B cell (primary cell): Measurements from ENCODE around the gene TRIM31. TPM values are rescaled to one million over a fixed set of nuclear protein-coding genes. Genes with fewer than 3 reads are reported as not detected.

Experiments used
- ATAC-seq: fragments of 200-7000 bp; cut with Tn5 transposase; one replicate; pipeline ENCODE4 v1.10.0; 2021; ENCODE audit warnings: low read depth, mild to moderate bottlenecking, moderate number of reproducible peaks, moderate library complexity
- CTCF ChIA-PET: fragments of 350-600 bp; sonication (Branson Sonifier 250); formaldehyde crosslinking; loops from one replicate; lab custom pipeline; 2021; ENCODE audit warnings: antibody characterized with exemption, inconsistent platforms; lab: Charles Lee
- POLR2A ChIA-PET: fragments of 350-600 bp; sonication (Branson Sonifier 250); formaldehyde crosslinking; loops from one replicate; lab custom pipeline; 2021; ENCODE audit warnings: antibody characterized with exemption; lab: Charles Lee
- DNase-seq: peaks from one replicate; pipeline ENCODE4 v3.0.0; 2013
- H2AFZ ChIP-seq: 2 replicates; pipeline ENCODE4 v1.6.1; 2012; ENCODE audit warnings: mild to moderate bottlenecking, low read depth, low read length; ENCODE audit not compliant: insufficient read depth, poor library complexity, severe bottlenecking
- H3K27ac ChIP-seq, 2 donors: 1 replicate in 1 of 2; 2 replicates in 1 of 2; pipeline ENCODE4 v1.5.1; 2012 to 2013; ENCODE audit warnings: low read length in 2 of 2, mild to moderate bottlenecking in 2 of 2, moderate library complexity in 1 of 2
- H3K27me3 ChIP-seq, 4 experiments: fragments of 200-600 bp in 1 of 4; sonication (generic) in 1 of 4; replicated peaks in 1 of 4; 1 replicate in 2 of 4; 2 replicates in 2 of 4; pipeline versions ENCODE4 v1.6.1 to v1.7.0; 2013 to 2016; ENCODE audit warnings: low read length in 3 of 4, mild to moderate bottlenecking in 2 of 4, mixed read lengths in 1 of 4, moderate library complexity in 1 of 4; ENCODE audit not compliant: insufficient read depth in 4 of 4, control insufficient read depth in 3 of 4; ENCODE audit errors: control extremely low read depth in 1 of 4
- H3K36me3 ChIP-seq, 2 experiments: replicated peaks in 1 of 2; 1 replicate in 1 of 2; 2 replicates in 1 of 2; pipeline versions ENCODE4 v1.6.1 to v1.7.1; 2013; ENCODE audit warnings: low read length in 1 of 2; ENCODE audit not compliant: insufficient read depth in 2 of 2, control insufficient read depth in 1 of 2; ENCODE audit errors: control extremely low read depth in 1 of 2, extremely low read depth in 1 of 2
- H3K4me1 ChIP-seq, 2 donors: fragments of 200-600 bp in 1 of 2; sonication (generic) in 1 of 2; 1 replicate in 1 of 2; 2 replicates in 1 of 2; pipeline versions ENCODE4 v1.5.1 to v1.6.1; 2013 to 2017; ENCODE audit warnings: low read length in 2 of 2; ENCODE audit not compliant: control insufficient read depth in 2 of 2, insufficient read depth in 2 of 2
- H3K4me2 ChIP-seq: replicated peaks from 2 replicates; pipeline ENCODE3; 2012; ENCODE audit warnings: mild to moderate bottlenecking, low read depth, low read length; ENCODE audit not compliant: poor library complexity, severe bottlenecking
- H3K4me3 ChIP-seq, 5 experiments: fragments of 200-600 bp in 1 of 5; sonication (generic) in 1 of 5; 1 replicate in 3 of 5; 2 replicates in 2 of 5; pipeline versions ENCODE4 v1.5.1 to v1.7.0; 2011 to 2016; ENCODE audit warnings: low read length in 4 of 5, mild to moderate bottlenecking in 4 of 5, low read depth in 2 of 5, control low read depth in 1 of 5, moderate library complexity in 1 of 5; ENCODE audit not compliant: insufficient read depth in 1 of 5; ENCODE audit errors: control extremely low read depth in 1 of 5, extremely low read depth in 1 of 5
- H3K79me2 ChIP-seq: fragments of 200-600 bp; sonication (generic); one replicate; pipeline ENCODE4 v1.6.0; 2016; ENCODE audit warnings: low read length; ENCODE audit not compliant: control insufficient read depth, insufficient read depth
- H3K9ac ChIP-seq: fragments of 200-600 bp; sonication (generic); 2 replicates; pipeline ENCODE4 v1.6.1; 2017; ENCODE audit warnings: mild to moderate bottlenecking, low read length, moderate library complexity
- H3K9me3 ChIP-seq, 3 donors: one replicate each; pipeline versions ENCODE4 v1.6.1 to v1.7.1; 2013; ENCODE audit warnings: low read length in 2 of 3; ENCODE audit not compliant: control insufficient read depth in 2 of 3, insufficient read depth in 1 of 3; ENCODE audit errors: control extremely low read depth in 1 of 3
- H4K20me1 ChIP-seq: 2 replicates; pipeline ENCODE4 v1.6.0; 2012; ENCODE audit warnings: mild to moderate bottlenecking, low read length; ENCODE audit not compliant: insufficient read depth, control insufficient read depth, poor library complexity, severe bottlenecking
- H3K27ac Mint-ChIP-seq: one replicate; pipeline ENCODE4 v1.8.0; 2021; ENCODE audit warnings: mixed read lengths
- H3K27me3 Mint-ChIP-seq: one replicate; pipeline ENCODE4 v1.8.0; 2021; ENCODE audit warnings: mixed read lengths
- H3K4me1 Mint-ChIP-seq: one replicate; pipeline ENCODE4 v1.8.0; 2021; ENCODE audit warnings: mixed read lengths
- H3K4me3 Mint-ChIP-seq: one replicate; pipeline ENCODE4 v1.8.0; 2021; ENCODE audit warnings: mixed read lengths
- H3K9me3 Mint-ChIP-seq: one replicate; pipeline ENCODE4 v1.8.0; 2022; ENCODE audit warnings: mixed read lengths; ENCODE audit not compliant: insufficient read depth
- CTCF ChIP-seq: fragments of 200-600 bp; IDR thresholded peaks from one replicate; pipeline ENCODE4 v1.8.0; 2022; ENCODE audit warnings: antibody characterized with exemption, mild to moderate bottlenecking
- EZH2 ChIP-seq: IDR thresholded peaks from 2 replicates; pipeline ENCODE4 v1.6.1; 2012; ENCODE audit warnings: borderline replicate concordance, low read depth, mild to moderate bottlenecking, moderate library complexity, low read length; ENCODE audit not compliant: insufficient read depth, poor library complexity, severe bottlenecking
- WGBS: methylation state at CpG from one replicate; pipeline ENCODE4 v1.1.5; 2013; ENCODE audit warnings: missing lambda C conversion rate; ENCODE audit not compliant: insufficient coverage; 5-methylcytosine and 5-hydroxymethylcytosine counted together
- intact Hi-C: fragments of 100-400 bp; cut with micrococcal nuclease; formaldehyde crosslinking; loops from one replicate; pipeline ENCODE4 v1.10.0; 2022
- polyA plus RNA-seq: library from polyadenylated mRNA; depleted of rRNA; stranded (reverse); fragments of >200 nt; gene quantifications from 2 replicates; pipeline ENCODE4 v1.2.3, GENCODE V29; 2012
- total RNA-seq, 2 donors: library from RNA; stranded (reverse); fragments of 120-200 nt in 1 of 2; gene quantifications; 1 replicate in 1 of 2; 2 replicates in 1 of 2; pipeline versions ENCODE4 v1.2.3 to v1.2.4, GENCODE V29; 2013 to 2022

The TRIM31 gene
- total and polyA plus RNA-seq, 2 donors (not counting 1 experiment from before 2014, with no cell fraction given), result not detected

GRCh38 chr6:30060606-30061091, 52.2 kb downstream of the TRIM31 start:
- H3K4me3 ChIP-seq, result peak overlapping the region; percentile 80 to 100 (median 92)
- H3K36me3 ChIP-seq, result peaks cover 4 to 31% of the 10 kb centered on the region in 2 experiments
- H3K27ac ChIP-seq, result peak overlapping the region; percentile 95 to 97
- intact Hi-C loops, result loop anchor here (1.0 to 10.0 kb wide), 4 partner anchors 42 to 1914 kb away; partner anchors contain the start of genes DXO and HLA-A
- no peaks in the 10 kb centered on the region for H3K9me3 ChIP-seq
- WGBS, result 2% methylated on average over 21 of the region's 24 CpGs
- H3K4me2 ChIP-seq, result peak overlapping the region; percentile 85
- peak; percentile 64 for ATAC-seq
- ChIA-PET CTCF (interaction anchor here (0.6 to 3.1 kb wide), 9 partner anchors 9 to 407 kb away, joined by 3 to 16 read pairs (median 5); partner anchors contain the start of gene RNF39), POLR2A (interaction anchor here (0.5 to 2.0 kb wide), 7 partner anchors 41 to 673 kb away, joined by 3 to 10 read pairs (median 4); partner anchors contain the start of gene TRIM26)
- H3K9ac ChIP-seq, result peak overlapping the region; percentile 91
- H3K9me3 Mint-ChIP-seq, result no peaks in the 10 kb centered on the region
- H3K4me1 Mint-ChIP-seq, result peaks cover 35% of the 10 kb centered on the region
- no peaks in the 10 kb centered on the region for H3K27me3 ChIP-seq
- H3K27ac Mint-ChIP-seq, result peak overlapping the region; percentile 99
- H3K79me2 ChIP-seq, result peaks cover 44% of the 10 kb centered on the region
- TF ChIP-seq CTCF (no peak), EZH2 (no peak)
- peak overlapping the region; percentile 86 for H2AFZ ChIP-seq
- H4K20me1 ChIP-seq, result no peaks in the 10 kb centered on the region
- H3K4me3 Mint-ChIP-seq, result peak overlapping the region; percentile 100
- H3K27me3 Mint-ChIP-seq, result no peaks in the 10 kb centered on the region
- no peak for DNase-seq
- H3K4me1 ChIP-seq, result peaks cover 19 to 23% of the 10 kb centered on the region in 2 donors

- peaks cover 7 to 8% of the 10 kb centered on the region in 2 donors for H3K4me1 ChIP-seq
- Mint-ChIP-seq H3K4me3 (no peak overlapping the region), H3K27ac (no peak overlapping the region), H3K27me3 (no peaks in the 10 kb centered on the region), H3K4me1 (peaks cover 10% of the 10 kb centered on the region), H3K9me3 (no peaks in the 10 kb centered on the region)
- H3K9ac ChIP-seq, result no peak overlapping the region
- H3K79me2 ChIP-seq, result peaks cover 7% of the 10 kb centered on the region
- TF ChIP-seq EZH2, result no peak
- TF ChIP-seq CTCF, result no peak
- H3K4me3 ChIP-seq, result no peak overlapping the region
- H3K9me3 ChIP-seq, result no peaks in the 10 kb centered on the region
- H3K27ac ChIP-seq, result no peak overlapping the region
- no peak overlapping the region for H3K4me2 ChIP-seq
- ChIA-PET CTCF (no interaction called here), POLR2A (interaction anchor here (1.0 kb wide), 1 partner anchor 11 kb away, joined by 3 read pairs; no protein-coding TSS in a partner anchor)
- peaks cover 0 to 20% of the 10 kb centered on the region in 2 experiments for H3K36me3 ChIP-seq
- H3K27me3 ChIP-seq, result no peaks in the 10 kb centered on the region
- DNase-seq (no peak), ATAC-seq (no peak)
- no peak overlapping the region for H2AFZ ChIP-seq
- no peaks in the 10 kb centered on the region for H4K20me1 ChIP-seq
- intact Hi-C loops, result no loop called here
- WGBS, result no CpG with 5 or more reads among the region's 1 CpG
Measured at GRCh38 chr6:30055513-30055912, 57.4 kb downstream of the TRIM31 start.
